Right forelimb (tissue), 1 donor: Measurements from ENCODE around the gene MAPK11.
A peak's percentile ranks its signal among the peaks of the same experiment; 100 is the strongest.

ENCODE experiments used
- DNase-seq: peaks from one replicate; pipeline ENCODE4 v3.0.0-alpha.2; 2018

Gene MAPK11

GRCh38 chr22:50269970-50270665, at the start of gene MAPK11:
TSS of gene MAPK11 (minus strand) at chr22:50270380. CDS start at chr22:50270292, 88 bp downstream.
- peak; percentile 75 for DNase-seq

DNA sequence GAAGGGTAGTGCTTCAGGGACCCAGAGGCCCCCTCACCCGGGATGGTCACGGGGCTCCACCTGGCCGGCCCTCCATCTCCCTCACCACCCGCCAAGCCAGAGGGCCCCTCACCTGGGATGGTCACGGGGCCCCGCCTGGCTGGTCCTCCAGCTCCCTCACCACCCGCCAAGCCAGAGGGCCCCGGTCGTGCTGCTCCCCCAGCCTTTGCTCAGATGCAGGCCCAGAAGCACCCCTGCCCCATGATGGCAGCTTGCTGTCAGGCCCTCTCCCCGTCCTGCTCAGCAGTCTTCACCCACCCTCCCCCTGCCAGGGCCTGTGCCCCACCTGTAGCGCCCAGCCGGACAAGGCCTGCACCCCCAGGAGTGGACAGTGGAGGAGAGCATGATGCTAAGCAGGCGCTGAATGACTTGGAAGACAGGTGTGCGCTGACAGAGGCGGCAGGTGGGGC, 49.3 kb upstream of the MAPK11 start:
- no peak for DNase-seq

DNA sequence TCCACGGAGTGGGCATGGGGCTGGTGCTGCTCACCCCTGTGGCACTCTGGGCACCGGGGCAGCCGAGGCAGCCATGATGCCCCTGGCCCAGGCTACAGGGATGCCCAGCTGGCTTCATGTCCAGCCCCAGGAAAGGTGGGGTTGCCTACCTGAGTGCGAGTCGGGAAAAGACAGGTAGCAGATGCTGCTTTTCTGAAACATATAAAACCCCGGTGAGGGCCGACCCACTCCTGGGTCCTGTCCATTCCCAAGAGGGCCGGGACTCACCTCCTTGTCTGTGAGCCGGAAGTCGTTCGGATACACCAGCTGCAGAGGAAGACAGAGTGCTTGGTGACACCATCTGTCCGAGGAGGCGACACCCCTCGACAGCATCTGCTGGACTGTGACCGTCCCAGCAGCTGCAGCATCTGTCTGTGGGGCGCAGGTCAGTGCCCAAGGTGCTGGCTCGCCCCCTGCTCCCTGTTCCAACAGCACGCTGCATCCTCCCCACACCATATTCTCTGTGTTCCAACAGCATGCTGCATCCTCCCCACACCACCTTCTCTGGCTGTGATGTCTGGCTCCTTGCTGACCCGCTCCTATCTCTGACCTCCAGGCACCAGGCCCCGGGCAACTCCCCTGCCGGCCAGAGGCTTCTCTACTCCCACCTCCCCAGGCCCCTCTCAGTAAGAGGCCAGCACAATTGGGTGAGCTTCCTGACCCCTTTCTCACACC, 48.7 kb upstream of the MAPK11 start:
- DNase-seq, result no peak

DNA sequence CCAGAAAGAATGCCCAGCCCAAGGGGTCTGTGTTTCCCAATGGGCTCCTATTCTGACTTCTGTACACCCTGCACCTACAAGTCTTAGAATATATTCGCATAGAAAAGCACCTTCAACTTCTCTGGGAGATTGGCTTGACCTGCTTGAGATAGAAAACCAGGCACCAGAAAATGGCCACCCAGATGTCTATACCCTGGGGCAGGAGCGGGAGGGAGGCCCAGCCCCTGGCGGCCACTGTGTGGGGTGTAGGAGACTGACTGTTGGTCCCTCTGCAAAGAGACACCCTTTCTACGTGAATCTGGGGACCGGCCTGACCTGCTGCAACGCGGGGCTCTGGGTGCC, 48.1 kb upstream of the MAPK11 start:
- no peak for DNase-seq

DNA sequence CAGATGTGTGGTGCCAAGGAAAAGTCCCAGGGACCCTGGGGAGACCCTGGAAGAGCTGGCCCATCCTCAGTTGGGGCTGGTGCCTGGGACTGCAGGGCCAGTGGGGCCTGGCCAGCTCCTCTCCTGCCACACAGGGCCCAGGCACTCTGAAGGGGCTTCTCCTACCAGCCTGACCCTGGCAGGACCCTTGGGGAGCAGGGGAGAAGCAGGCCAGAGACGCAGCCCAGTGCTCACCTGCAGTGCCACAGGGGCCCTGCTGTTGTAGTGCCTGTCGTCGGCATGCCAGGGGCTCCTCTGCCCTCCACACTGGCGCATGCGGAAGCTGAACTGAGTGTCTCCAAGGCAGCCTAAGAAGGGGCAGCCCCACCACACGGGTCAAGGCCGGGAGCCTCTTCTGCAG, 47.5 kb upstream of the MAPK11 start:
- no peak for DNase-seq

GRCh38 chr22:50317178-50317577, 47.0 kb upstream of the MAPK11 start:
- no peak for DNase-seq

GRCh38 chr22:50316114-50317065, 46.2 kb upstream of the MAPK11 start:
- no peak for DNase-seq

GRCh38 chr22:50315289-50316113, 45.3 kb upstream of the MAPK11 start:
- DNase-seq, result no peak

- no peak for DNase-seq
These were observed 44.5 kb upstream of the MAPK11 start for GRCh38 chr22:50314455-50315288.

GRCh38 chr22:50314081-50314454, 43.9 kb upstream of the MAPK11 start:
- no peak for DNase-seq

DNA sequence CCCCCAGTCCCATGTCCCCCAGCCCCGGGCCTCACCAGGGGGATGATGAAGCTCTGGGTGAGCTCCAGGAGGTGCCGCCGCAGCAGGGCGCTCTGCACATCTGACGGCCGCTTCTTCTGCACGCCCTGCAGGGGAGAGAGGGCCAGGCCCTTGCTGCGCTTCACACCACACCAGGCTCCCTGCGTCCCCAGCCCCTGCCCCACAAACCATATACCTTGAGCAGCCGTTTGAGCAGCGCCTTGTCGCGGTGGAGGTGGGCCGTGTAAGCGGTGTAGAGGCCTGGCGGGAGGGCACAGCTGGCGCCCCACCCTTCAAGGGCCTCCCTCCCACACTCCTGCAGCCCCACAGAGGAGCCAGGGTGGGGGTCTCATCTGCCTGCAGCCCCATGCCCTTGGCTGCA, 43.4 kb upstream of the MAPK11 start:
- DNase-seq, result no peak

GRCh38 chr22:50313021-50313420, 42.8 kb upstream of the MAPK11 start:
- DNase-seq, result no peak

GRCh38 chr22:50312371-50312770, 42.2 kb upstream of the MAPK11 start:
- no peak for DNase-seq

GRCh38 chr22:50311606-50312351, 41.6 kb upstream of the MAPK11 start:
- DNase-seq, result no peak

- no peak for DNase-seq
These were observed 40.8 kb upstream of the MAPK11 start for GRCh38 chr22:50310949-50311444.

- DNase-seq, result no peak
These were observed 40.0 kb upstream of the MAPK11 start for GRCh38 chr22:50310031-50310722.

DNA sequence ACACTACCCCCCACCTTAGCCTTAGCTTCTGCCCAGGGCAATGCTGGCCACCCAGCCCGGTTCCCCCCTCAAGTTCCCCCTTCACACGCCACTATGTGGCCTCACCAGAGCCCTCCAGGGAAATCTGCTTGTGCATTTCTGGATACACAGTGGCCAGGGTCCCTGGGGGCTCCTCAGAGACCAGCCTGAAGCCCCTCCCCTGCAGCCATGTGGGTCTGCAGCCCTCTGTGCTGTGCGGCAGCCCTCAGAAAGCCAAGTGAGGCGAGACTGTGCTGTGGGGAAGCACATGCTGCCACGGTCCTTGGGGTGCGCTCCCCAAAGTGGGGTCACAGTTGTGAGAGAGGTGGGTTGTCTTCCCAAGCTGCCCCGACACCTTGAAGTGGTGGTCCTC, 39.4 kb upstream of the MAPK11 start:
- no peak for DNase-seq

DNA sequence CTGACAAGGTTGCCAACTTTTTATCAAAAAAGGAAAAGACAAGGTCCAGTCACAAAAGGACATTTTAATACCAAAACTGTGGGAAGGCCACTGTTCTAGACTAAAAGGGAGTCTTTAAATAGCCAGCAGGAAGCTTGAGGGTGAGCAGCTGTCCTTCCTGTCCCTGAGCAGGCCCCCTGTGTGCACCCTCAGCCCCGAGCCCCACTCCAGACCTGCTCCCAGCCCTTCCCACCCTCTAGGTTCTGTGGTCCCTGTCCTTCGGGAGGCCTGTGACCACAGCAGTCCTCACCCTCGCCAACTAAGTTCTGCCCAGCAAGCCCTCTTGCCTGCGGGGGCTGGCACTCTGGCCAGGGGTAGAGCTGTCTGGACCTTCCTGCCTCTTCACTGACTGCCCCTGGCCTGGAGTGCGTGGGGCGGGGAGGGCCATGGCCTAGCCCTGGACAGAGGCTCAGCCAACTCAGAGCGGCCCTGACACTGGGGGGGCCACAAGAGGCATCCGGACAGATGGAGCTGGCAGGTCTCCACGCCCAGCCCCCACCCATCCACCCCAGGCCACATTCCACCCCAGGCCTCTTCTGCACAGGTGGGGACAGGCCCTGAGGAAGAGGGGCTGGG, 38.9 kb upstream of the MAPK11 start:
- DNase-seq, result no peak

DNA sequence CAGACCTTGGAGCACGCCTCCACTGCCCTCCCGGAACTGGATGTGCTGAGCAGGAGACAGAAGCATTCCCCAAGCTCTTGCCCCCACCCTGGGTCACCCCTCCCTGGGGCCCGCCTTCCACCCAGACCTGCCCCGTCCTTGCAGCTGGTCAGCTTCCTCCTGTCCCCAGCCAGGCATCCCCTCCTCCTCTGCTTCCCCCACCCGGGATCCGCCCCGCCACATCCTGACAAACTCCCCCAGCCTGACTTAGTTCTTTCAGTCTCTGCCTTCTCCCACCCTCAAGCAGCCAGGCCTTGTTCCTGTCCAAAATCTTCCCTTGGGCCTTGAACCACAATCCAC, 38.4 kb upstream of the MAPK11 start:
- DNase-seq, result no peak
